HEK293T (cell line): Measurements from ENCODE around the gene GFPT2.

Source experiments
- CTCF ChIA-PET: fragments of 350-600 bp; formaldehyde crosslinking; extraction: SDS; loops from one replicate; lab custom pipeline; 2021; ENCODE audit warnings: antibody characterized with exemption, inconsistent platforms; lab: Yijun Ruan, JAX
- POLR2A ChIA-PET: fragments of 350-600 bp; formaldehyde crosslinking; extraction: SDS; loops from one replicate; lab custom pipeline; 2020; ENCODE audit warnings: antibody characterized with exemption, inconsistent platforms; lab: Yijun Ruan, JAX
- DNase-seq: peaks from one replicate; pipeline ENCODE4 v3.0.0; 2012; ENCODE audit warnings: mixed read lengths; ENCODE audit errors: extremely low spot score
- ARNT ChIP-seq: fragments of 450-650 bp; IDR thresholded peaks from 2 replicates; pipeline ENCODE4 v1.6.1; 2017; ENCODE audit warnings: mild to moderate bottlenecking
- BHLHE40 ChIP-seq: fragments of 450-650 bp; IDR thresholded peaks from 2 replicates; pipeline ENCODE4 v1.6.1; 2016; ENCODE audit warnings: mild to moderate bottlenecking, moderate library complexity, borderline replicate concordance
- CTBP1 ChIP-seq: fragments of 450-650 bp; IDR thresholded peaks from 2 replicates; pipeline ENCODE4 v1.6.1; 2016; ENCODE audit warnings: borderline replicate concordance
- ELF4 ChIP-seq: fragments of 450-650 bp; IDR thresholded peaks from 2 replicates; pipeline ENCODE4 v1.6.1; 2017; ENCODE audit warnings: antibody characterized with exemption
- FOXA1 ChIP-seq: fragments of 450-650 bp; IDR thresholded peaks from 2 replicates; pipeline ENCODE4 v1.6.1; 2016; ENCODE audit warnings: mild to moderate bottlenecking
- FOXK2 ChIP-seq: fragments of 450-650 bp; IDR thresholded peaks from 2 replicates; pipeline ENCODE4 v1.6.1; 2016; ENCODE audit warnings: mild to moderate bottlenecking
- FOXM1 ChIP-seq: fragments of 450-650 bp; IDR thresholded peaks from 2 replicates; pipeline ENCODE4 v1.6.1; 2017; ENCODE audit warnings: mild to moderate bottlenecking, borderline replicate concordance
- HDGF ChIP-seq: fragments of 450-650 bp; IDR thresholded peaks from 2 replicates; pipeline ENCODE4 v1.6.1; 2017; ENCODE audit warnings: antibody characterized with exemption, borderline replicate concordance
- L3MBTL2 ChIP-seq: fragments of 450-650 bp; conservative IDR thresholded peaks from 2 replicates; pipeline ENCODE4 v1.6.1; 2016; ENCODE audit warnings: mild to moderate bottlenecking
- LEF1 ChIP-seq: fragments of 450-650 bp; IDR thresholded peaks from 2 replicates; pipeline ENCODE4 v1.6.1; 2017; ENCODE audit warnings: mild to moderate bottlenecking, borderline replicate concordance
- NFRKB ChIP-seq: fragments of 450-650 bp; IDR thresholded peaks from 2 replicates; pipeline ENCODE4 v1.6.1; 2016; ENCODE audit warnings: mild to moderate bottlenecking, moderate library complexity
- PKNOX1 ChIP-seq: fragments of 450-650 bp; IDR thresholded peaks from 2 replicates; pipeline ENCODE4 v1.6.1; 2016
- SP1 ChIP-seq: fragments of 450-650 bp; IDR thresholded peaks from 2 replicates; pipeline ENCODE4 v1.6.1; 2017
- SUZ12 ChIP-seq: fragments of 450-650 bp; IDR thresholded peaks from 2 replicates; pipeline ENCODE4 v1.6.1; 2016; ENCODE audit warnings: mild to moderate bottlenecking
- TARDBP ChIP-seq: fragments of 450-650 bp; IDR thresholded peaks from 2 replicates; pipeline ENCODE4 v1.6.1; 2016
- ZNF384 ChIP-seq: fragments of 450-650 bp; IDR thresholded peaks from 2 replicates; pipeline ENCODE4 v1.6.1; 2016

Gene GFPT2

DNA sequence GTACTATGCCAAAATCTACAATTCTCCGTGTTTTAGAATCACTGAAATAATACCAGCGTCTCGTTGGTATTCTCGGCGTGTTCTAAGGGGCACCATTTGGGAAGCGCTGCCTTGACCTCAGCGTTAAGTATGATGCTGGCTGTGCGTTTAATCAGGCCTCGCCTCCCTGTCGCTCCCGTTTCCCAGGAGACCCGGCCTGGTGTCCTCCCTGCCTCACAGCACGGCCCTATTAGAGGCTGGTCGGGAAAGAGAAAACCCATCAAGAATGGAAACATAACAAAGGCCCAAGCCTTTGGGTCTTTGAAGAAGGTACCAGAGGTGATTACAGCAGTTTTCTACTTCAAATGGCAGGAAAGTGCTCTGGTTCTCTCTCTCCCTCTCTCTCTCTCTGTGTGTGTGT, 30.0 kb downstream of the GFPT2 start:
- CTCF ChIA-PET = no interaction called here
- no peak for DNase-seq
- POLR2A ChIA-PET = no interaction called here
- TF ChIP-seq FOXA1 (no peak), SUZ12 (no peak), HDGF (no peak), NFRKB (no peak), SP1 (no peak), L3MBTL2 (no peak), BHLHE40 (no peak), PKNOX1 (no peak), LEF1 (no peak), ZNF384 (no peak), ELF4 (no peak), FOXM1 (no peak), FOXK2 (no peak), TARDBP (no peak), ARNT (no peak), CTBP1 (no peak)

- no peak for DNase-seq
- CTCF ChIA-PET = interaction anchor here (1.3 to 1.6 kb wide), 2 partner anchors 13 to 25 kb away, joined by 3 read pairs; no protein-coding TSS in a partner anchor
- POLR2A ChIA-PET = no interaction called here
- no peak for TF ChIP-seq ARNT
- no peak for TF ChIP-seq FOXK2
- TF ChIP-seq L3MBTL2 = no peak
- TF ChIP-seq ZNF384 = no peak
- no peak for TF ChIP-seq HDGF
- TF ChIP-seq FOXA1 = no peak
- no peak for TF ChIP-seq FOXM1
- TF ChIP-seq PKNOX1 = no peak
Measured at GRCh38 chr5:180318456-180319089, 34.6 kb downstream of the GFPT2 start.

DNA sequence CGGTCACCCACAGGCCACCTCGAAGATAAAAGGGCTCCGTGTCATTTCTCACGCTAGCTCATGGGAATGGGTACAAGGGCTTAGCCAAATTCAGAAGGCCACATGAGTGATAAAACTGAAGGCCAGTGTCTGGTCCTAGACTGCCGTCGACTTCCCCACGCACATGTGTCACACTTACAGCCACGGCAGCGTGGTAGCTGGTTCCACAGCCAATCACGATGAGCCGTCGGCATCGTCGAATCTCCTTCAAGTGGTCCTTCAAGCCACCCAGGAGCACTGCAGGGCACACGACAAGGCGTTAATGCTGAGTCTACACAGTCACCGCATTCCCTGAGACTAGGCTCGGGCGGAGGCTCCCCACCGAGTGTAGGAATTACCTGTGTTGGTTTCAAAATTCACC, 36.5 kb downstream of the GFPT2 start:
- TF ChIP-seq FOXM1 = no peak
- TF ChIP-seq ARNT = no peak
- no peak for TF ChIP-seq FOXA1
- TF ChIP-seq TARDBP = no peak
- TF ChIP-seq L3MBTL2 = no peak
- TF ChIP-seq BHLHE40 = no peak
- no peak for TF ChIP-seq HDGF
- ChIA-PET CTCF (interaction anchor here (0.9 to 2.7 kb wide), 7 partner anchors 10 to 27 kb away, joined by 4 to 23 read pairs (median 9); no protein-coding TSS in a partner anchor), POLR2A (no interaction called here)
- no peak for DNase-seq

DNA sequence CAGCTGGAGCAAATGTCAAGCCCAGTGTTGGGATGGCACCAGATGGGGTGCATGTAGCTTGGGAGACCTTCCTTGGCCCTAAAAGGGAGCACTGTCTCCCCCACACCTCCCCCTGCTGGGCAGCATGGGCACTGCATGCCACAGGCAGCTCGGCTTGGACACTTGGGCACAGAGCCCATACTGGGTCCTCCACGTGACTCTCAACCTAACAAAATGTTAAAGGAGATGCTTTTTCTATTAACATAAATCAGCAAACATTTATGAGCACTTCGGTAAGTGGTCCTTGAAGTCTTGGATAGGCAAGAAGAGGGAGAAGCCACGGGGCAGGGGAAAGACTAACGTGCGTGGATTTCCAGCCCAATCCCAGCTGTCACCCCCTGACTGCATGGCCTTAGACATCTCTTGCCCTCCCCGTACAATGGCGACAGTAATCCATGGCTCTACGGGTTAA, 37.3 kb downstream of the GFPT2 start:
- no peak for TF ChIP-seq TARDBP
- DNase-seq = peak; percentile 82
- CTCF ChIA-PET = interaction anchor here (0.6 to 2.7 kb wide), 15 partner anchors 8 to 150 kb away, joined by 3 to 23 read pairs (median 5); partner anchors contain the start of gene MAPK9
- POLR2A ChIA-PET = interaction anchor here (1.0 kb wide), 2 partner anchors 13 to 22 kb away, joined by 4 to 6 read pairs; no protein-coding TSS in a partner anchor

DNA sequence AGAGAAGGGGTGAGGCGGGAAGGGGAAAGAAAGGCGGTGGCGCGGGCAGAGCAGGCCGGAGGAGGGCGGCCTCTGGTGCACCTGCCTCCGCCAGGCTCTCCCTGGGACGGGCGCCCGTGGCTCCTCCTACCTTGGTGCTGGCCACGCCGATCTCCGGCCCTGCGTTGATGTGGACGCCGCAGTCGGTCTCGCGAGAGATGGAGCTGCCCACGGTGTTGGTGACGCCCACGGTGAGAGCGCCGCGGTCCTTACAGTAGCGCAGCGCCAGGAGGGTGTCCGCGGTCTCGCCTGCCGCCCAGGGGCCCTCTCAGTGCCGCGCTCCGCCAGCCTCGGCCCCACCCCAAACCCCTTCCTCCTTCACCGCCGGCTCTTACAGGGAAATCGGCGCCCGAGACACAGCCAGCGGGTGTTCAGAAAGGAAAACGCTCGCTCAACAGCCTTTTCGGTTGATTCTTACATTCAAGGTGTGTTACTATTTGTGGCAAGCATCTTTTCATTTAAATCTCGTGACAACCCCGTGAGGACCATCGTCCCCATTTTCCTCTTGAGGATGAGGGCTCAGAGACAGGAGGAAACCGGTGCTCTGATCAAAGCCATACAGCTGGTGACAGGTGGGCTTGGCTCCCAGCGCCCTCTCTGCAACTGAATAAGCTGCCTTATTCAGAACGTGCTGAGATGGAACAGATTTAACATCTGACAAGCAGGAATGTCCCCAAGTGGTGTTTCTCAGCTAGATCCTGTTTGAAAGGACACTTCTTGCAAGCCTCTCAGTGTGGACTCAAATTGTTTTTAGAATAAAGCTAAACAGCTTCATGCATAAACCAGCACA, 39.2 kb downstream of the GFPT2 start:
- DNase-seq = no peak
- ChIA-PET POLR2A (interaction anchor here (0.7 to 0.9 kb wide), 2 partner anchors 9 to 1111 kb away, joined by 3 read pairs; no protein-coding TSS in a partner anchor), CTCF (interaction anchor here (0.7 to 2.4 kb wide), 4 partner anchors 15 to 186 kb away, joined by 3 to 23 read pairs (median 6); no protein-coding TSS in a partner anchor)
- no peak for TF ChIP-seq ELF4
- TF ChIP-seq LEF1 = no peak
- no peak for TF ChIP-seq NFRKB
- no peak for TF ChIP-seq ZNF384
- TF ChIP-seq TARDBP = no peak
- TF ChIP-seq CTBP1 = no peak
- no peak for TF ChIP-seq FOXM1
- no peak for TF ChIP-seq BHLHE40
- TF ChIP-seq ARNT = no peak
- no peak for TF ChIP-seq SP1
- no peak for TF ChIP-seq FOXK2

- ChIA-PET CTCF (interaction anchor here (1.5 kb wide), 1 partner anchor 18 kb away, joined by 5 read pairs; no protein-coding TSS in a partner anchor), POLR2A (no interaction called here)
- TF ChIP-seq ARNT (no peak), FOXK2 (no peak), TARDBP (no peak), FOXA1 (no peak), L3MBTL2 (no peak), BHLHE40 (no peak), ZNF384 (no peak), LEF1 (no peak), PKNOX1 (no peak), FOXM1 (no peak), NFRKB (no peak), SUZ12 (no peak), SP1 (no peak), HDGF (no peak), ELF4 (no peak), CTBP1 (no peak)
- DNase-seq = no peak
Measured at GRCh38 chr5:180311216-180311615, 41.9 kb downstream of the GFPT2 start.
